Stimulated activated CD4-positive, alpha-beta T cell treated with anti-CD3 and anti-CD28 coated beads, Interleukin-12 subunit alpha, Interleukin-12 subunit beta, amount 100 ng/mL, for 24 hours (primary cell): Measurements from ENCODE around the gene POMGNT2.
"Not testable (repeated sequence)": the region's sequence is repeated elsewhere in the genome, so short reads cannot be mapped to it uniquely, and the experiment has no call there.

Experiments
- DNase-seq, 2 experiments: peaks; one replicate each; pipeline ENCODE4 v3.0.0-alpha.2; 2020; ENCODE audit warnings: low read depth in 2 of 2

Gene POMGNT2

DNA sequence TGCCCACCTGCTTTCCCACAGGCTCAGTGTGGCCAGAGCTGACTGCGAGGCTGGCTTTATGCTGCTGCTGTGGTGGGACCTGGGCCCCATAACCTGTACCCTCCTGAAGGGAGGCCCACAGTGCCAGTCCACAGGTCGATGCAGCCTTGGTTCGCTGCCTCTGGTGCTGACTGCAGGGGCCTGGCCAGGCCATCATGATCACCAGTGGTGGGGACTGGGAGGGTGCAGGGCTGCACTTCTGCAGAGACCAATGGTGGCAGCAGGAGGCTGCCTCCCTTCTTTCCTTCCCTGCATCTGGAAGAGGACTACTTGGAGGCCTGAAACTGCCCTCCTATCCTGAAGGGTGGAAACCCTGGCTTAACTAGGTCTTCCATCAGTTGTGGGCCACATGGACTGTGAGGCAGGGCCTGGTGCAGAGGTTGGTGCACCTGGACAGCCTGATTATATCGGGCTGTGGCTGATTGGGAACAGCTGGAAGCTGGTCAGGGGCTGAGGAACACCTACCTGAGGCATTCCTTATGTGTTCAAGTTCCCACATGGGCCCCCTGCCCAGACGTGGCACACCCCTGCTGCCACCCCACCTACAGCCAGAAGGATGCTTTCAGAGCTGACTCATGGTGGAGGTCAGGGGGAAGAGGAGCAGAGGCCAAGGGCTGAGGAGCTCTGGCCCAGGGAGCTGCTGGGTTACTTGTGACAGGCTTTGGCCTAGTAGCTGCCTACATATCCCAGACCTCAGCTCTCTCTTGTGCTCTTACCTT is 29.8 kb downstream of the POMGNT2 start:
- DNase-seq: no peak

GRCh38 chr3:43074901-43075689 is 30.8 kb downstream of the POMGNT2 start:
- no peak for DNase-seq

DNA sequence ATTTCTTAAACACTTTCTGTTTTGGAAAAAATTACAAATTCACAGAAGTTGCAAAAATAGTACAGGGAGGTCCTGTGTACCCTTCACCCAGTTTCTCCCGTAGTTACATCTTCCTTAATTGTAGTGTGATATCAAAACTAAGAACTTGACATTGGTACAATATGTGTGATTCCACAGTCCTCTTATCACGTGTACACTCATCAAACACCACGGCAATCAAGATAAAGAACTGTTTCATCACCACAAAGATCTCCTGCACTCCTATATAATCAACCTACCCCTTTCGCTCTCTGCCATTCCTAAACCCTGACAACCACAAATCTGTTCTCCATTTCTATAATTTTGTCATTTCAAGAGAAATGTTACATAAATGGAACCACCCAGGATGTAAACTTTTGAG is 31.4 kb downstream of the POMGNT2 start:
- no peak for DNase-seq

GRCh38 chr3:43073836-43074220 is 32.1 kb downstream of the POMGNT2 start:
- DNase-seq: no peak

DNA sequence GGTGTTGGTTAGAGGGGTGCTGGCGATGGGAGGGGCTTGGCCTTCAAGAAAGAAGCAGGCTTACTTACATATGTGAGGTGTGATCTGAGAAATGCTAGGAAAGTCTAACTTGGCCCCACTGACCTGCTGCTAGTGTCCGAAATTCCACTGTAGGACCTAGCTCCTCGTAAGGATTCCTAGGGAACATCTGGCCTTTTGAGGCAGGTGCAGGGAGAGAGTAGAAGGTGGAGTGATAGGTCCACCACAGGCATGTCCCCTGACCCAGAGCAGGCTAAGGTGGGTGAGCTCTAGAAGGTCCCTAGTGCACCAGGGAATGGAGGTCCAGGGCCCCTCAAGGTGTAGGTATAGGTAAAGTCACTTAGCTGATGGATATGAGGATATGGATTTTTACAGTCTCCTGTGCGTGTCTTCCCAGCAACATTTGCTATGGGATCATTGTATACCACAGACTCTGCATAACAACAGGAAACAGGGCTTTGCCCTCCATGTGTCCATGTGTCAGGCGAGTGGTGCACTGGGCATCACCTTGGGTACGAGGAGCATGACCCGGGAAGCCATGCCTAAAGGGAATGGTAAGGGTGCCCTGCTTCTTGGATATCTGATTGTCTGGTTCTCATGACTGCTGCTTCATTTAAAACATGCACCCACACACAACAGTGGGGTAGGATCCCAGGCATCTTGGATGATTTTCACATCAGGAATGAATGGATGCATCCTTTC is 32.6 kb downstream of the POMGNT2 start:
- DNase-seq: no peak

- no peak for DNase-seq
These were observed 33.5 kb downstream of the POMGNT2 start for GRCh38 chr3:43072361-43072760.

DNA sequence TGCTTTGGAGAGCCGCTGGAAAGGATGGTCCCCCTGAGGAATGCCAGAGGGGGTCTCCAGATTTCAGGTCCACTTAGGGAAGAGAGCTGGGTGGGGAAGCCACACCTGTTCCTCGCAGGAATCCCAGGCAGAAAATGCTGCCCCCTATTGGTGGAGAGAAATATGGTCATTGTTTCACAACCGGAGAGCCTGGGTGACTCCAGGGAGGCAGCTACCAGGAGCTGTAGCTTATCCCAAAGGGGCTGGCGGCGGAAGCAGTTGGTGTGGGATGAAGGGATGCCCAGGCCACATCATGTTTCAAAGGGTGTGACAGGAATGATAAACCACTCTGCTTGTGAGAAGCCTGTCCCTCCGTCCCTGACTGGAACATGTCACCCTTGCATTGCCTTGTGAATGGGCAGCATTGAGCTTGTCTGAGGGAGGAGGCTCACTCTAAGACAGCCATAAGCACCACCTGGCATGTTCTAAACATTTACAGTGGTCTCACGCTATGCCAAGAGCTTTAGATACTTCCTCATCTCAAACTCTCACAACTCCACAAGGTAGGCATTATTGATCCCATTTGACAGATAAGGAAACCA is 34.5 kb downstream of the POMGNT2 start:
- DNase-seq: peak in 1 of 2 experiments; percentile 6

- DNase-seq: not testable (repeated sequence)
These were observed 35.2 kb downstream of the POMGNT2 start for GRCh38 chr3:43070670-43071069.

DNA sequence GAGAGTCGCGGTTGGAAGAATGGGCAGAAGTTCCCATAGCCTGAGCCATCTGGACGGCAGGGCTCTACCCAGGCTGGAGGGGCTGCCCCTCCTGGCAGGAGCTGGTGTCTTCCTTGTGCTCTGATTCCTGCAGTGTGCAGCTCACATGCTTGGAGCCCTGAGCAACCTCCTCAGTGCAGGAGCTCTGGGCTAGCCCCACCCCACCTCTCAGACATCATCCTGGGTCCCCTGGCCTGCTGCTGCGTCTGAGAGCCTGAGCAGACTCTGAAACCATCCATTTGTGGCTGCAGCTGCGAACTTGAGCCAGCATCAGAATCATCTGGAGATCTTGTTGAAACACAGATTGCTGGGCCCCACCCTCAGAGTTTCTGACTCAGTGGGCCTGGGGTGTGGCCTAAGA is 42.8 kb downstream of the POMGNT2 start:
- DNase-seq: no peak

DNA sequence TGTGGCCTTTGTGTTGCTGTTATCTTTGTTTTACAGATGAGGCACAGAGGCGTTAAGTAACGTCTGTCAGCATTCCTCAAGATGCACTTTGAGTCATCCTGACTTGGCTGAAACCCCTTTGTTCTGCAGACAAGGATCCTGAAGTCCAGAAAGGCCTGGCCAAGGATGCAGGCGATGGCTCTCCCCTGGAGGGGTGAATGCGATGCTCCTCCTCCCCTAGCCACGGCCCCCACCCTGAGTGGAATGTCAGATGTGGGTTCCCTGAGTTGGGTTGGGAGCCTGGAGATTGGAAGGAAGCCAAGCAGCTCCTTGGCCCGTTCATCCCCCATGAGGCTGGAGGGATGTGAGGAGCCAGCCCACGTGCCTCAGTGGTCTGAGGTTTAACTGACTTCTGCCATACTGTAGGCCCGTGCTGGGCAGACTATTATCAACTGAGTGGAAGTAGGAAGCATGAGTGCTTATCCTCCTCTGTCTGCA is 43.3 kb downstream of the POMGNT2 start:
- DNase-seq: no peak

- DNase-seq: no peak
These were observed 43.8 kb downstream of the POMGNT2 start for GRCh38 chr3:43062040-43062563.

DNA sequence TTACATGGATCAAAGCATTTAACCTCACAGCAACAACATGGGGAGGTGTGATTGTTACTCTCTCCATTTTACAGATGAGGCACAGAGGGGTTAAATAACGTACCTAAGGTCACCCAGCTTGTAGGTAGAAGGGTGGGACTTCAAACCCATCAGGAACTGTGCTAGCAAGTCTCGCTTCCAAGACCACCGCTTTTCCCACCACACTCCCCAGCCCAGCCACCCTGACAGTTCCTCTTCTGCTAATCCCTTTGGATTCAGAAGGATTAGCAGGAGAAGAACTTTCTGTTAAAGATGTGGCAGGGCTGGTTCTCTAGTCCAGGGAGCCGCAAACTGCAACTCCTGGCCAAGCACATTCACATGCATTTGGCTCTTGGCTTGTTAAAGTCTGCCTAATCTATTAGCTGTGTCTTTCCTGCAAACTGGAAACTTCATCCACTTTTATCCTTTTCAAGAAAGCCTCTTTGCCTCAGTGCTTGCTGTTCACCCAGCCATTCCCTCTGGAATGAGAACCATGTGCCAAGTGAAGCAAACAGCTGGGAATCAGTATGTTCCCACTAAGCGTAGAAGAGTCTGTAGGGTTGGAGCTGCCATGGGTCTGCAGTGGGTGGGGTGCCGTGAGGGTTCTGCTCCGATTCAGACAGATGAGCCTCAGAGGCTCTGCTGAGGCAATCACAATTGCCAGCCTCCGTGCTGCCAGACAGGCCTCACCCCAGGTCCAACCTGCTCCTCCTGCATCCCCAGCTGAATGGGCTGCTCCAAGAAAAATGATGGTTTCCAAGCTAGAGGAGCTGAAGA is 44.6 kb downstream of the POMGNT2 start:
- DNase-seq: no peak

DNA sequence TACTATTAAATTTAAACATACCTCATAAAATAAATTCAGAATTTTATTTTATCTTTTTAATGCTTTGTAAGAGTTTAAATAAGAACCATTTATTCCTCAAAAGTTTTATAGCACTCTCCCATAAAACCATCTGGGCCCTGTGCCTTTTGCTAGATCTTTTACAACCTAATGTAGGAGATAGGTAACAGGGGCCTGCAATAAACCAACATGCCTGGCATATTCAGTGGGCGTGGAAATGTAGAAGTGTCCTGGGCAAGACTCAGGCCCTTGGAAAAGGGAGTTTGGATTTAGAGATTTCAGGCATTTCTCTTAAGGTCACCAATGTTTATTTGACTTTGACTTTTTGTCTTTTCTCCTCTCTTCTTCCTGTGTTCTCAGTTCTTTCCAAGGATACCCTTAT is 46.4 kb downstream of the POMGNT2 start:
- no peak for DNase-seq

GRCh38 chr3:43055806-43056770 is 49.8 kb downstream of the POMGNT2 start:
- DNase-seq: no peak

DNA sequence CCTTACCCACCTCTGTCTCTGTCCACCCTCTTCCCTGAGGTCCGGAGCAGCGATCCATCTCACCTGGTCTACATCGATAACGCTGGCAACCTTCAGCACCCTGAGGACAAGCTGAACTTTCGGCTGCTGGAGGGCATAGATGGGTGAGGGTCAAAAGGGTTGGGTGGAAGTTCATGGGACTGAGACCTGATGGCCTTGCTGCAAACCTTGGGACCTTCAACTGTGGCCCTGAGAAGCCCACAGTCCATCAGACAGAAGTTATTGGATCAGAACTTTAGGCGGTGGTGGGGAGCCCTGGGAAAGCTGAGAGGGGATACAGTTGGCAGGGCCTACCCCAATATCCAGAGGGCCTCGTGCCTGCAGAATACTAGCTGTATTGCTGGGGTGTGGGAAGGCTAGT is 50.5 kb downstream of the POMGNT2 start:
- no peak for DNase-seq

- no peak for DNase-seq
These were observed 51.1 kb downstream of the POMGNT2 start for GRCh38 chr3:43054754-43055153.

DNA sequence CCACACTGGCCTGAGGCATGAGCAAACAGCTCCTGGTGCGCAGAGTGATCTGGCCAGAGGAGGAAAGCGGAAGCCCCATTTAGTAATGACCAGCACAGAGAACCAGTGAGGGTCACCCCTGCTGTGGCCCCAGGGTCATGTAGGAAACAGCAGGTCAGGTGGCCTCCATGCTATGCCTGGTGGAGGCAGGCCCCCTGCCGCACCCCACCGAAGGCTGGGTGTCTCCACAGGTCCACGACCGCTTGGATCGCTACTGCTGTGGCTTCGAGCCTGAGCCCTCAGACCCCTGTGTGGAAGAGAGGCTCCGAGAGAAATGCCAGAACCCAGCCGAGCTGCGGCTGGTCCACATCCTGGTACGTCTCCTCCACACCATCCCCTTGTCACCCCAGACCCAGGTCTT is 52.6 kb downstream of the POMGNT2 start:
- no peak for DNase-seq

DNA sequence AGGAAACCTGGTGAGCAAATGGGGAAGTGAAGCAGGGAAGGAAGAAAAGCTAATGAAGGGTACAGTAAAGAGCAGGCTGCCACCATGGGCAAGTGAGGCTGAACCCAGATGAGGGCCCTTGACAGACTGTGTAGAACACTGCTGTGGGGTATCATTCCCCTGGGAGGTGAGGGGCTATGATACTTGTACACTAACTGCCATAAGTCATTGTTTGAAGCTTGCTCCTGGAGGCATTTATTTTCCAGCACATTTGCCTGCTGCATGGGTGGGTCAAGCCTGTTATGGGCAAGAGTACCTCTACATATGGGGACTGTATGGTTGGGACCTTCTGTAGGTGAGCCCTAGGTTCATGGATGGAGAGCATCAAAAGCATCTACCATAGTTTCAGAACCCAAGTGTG is 57.4 kb downstream of the POMGNT2 start:
- DNase-seq: no peak

- no peak for DNase-seq
These were observed 59.3 kb downstream of the POMGNT2 start for GRCh38 chr3:43046583-43046982.

DNA sequence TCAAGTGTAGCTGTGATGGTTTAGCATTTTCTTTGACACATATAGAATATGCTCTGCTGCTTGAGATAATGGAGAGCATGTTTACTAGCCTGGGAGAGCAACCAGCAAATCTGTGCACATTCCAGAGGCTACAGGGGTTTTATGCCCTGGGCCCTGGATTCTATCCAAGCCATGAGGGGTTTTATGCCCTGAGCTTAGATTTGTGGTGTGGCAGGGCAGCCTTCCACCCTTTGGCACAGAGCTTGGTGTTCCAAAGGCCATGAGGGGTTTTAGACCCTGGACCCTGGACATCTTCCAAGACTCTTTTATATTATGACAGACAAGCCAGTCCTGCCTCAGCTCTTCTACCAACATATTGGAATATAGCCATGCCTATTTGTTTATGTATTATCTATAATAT is 60.8 kb downstream of the POMGNT2 start:
- DNase-seq: not testable (repeated sequence)
